Amygdala (tissue), 56 donors: ENCODE data around the gene ASB10.

Source experiments
- DNase-seq, 56 donors: peaks; one replicate each; lab custom pipeline; 2025; lab: John Stamatoyannopoulos, UW

Gene ASB10

DNA sequence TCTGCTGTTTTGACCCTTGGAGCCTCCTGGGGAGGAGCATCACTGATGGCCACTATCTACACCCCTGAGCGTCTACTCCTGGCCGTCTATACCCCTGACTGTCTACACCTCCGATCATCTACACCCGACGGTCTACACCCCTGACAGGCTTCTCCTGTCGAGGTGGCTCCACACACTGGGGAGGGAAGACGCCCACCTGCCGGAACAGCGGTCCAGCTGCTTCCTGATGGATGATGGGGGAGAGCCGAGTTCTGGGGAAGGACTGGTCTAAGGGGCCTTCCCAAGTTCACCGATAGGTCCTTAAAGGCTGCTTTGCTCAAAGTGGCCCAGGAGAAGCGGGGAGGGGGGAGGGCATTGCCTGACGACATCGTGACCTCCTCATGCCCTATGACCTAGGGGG lies 58.9 kb downstream of the ASB10 start:
- DNase-seq = no peak

DNA sequence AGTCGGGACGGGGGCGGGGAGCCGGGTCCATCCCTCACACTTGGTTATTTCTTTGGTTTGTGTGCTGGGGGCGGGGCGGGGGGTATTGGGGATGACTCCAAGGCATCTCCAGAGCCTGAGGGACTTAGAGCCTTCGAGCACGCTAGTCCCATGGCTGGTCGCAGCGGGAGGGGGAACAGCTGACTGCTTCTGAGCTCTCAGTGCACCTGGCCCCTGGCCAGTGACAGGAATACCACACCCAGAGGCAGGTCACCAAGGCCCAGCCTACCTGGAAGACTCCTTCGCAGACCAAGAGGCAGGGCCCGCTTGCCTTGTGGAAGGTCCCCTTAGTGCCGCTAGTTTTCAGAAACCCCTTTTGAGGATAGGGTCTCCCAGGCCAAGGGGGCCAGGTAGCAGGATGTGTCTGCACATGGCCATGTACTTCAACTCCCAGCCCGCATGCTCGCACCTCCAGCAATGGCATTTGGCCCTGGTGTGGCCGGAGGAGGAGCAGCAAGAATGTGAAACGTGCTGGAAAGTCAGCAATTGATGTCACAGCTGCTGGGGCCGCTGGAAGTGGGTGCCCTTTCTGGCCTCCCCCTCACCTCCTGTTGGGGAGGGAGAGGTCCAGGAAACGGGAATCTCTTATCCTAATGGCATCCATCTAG lies 60.4 kb downstream of the ASB10 start:
- no peak for DNase-seq

DNA sequence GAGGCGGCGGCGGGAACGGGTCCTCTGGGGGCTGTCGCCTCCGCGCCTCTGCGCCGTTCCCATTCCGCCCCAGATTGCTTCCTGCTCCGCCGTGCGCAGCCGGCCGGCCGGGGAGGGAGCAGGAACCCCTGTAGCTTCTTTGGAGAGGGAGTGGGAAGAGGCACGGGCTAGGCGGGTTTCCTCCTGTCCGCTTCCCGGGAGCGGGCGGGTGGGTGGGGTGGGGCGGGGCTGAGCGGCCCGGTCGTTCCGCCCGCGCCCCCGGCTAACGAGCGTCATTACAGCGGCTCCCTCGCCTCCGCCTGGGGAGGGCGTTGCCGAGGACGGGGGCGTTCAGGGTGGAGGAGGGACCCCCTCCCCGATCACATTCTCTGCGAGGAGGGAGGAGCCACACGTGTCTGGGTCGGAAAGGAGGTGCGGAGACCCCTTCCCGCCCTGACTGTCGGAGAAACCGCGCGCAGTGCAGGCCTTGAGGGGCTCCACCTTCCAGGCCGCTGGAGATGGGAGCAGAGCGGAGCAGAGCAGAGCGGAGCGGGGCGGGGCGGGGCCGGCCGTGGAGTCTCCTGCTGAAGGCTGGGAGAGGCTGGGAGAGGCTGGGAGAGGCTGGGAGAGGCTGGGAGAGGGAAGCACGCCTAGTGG lies 61.1 kb downstream of the ASB10 start:
- no peak for DNase-seq
